Neural crest cell (in vitro differentiated cells): ENCODE data around the gene LRRC45. TPM values are rescaled to one million over a fixed set of nuclear protein-coding genes. Genes with fewer than 3 reads are reported as not detected.

Experiments used
- DNase-seq: peaks from one replicate; pipeline ENCODE4 v3.0.0; 2021; ENCODE audit warnings: low read depth, mixed read lengths, low spot score
- H3K27ac Mint-ChIP-seq: one replicate; pipeline ENCODE4 v1.8.0; 2021; ENCODE audit warnings: mild to moderate bottlenecking, mixed read lengths; ENCODE audit not compliant: unreplicated experiment
- H3K27me3 Mint-ChIP-seq: 2 replicates; pipeline ENCODE4 v1.8.0; 2021; ENCODE audit warnings: low read depth, mild to moderate bottlenecking, mixed read lengths
- H3K36me3 Mint-ChIP-seq: 2 replicates; pipeline ENCODE4 v1.8.0; 2021; ENCODE audit warnings: low read depth, mild to moderate bottlenecking, mixed read lengths
- H3K4me1 Mint-ChIP-seq: 2 replicates; pipeline ENCODE4 v1.8.0; 2021; ENCODE audit warnings: mixed read lengths
- H3K4me3 Mint-ChIP-seq: one replicate; pipeline ENCODE4 v1.8.0; 2021; ENCODE audit warnings: mild to moderate bottlenecking, mixed read lengths
- H3K9me3 Mint-ChIP-seq: 2 replicates; pipeline ENCODE4 v1.8.0; 2021; ENCODE audit warnings: mixed read lengths
- CTCF ChIP-seq: fragments of 200-600 bp; sonication (generic); conservative IDR thresholded peaks from 2 replicates; pipeline ENCODE4 v1.5.0; 2021; ENCODE audit warnings: antibody characterized with exemption, mild to moderate bottlenecking
- total RNA-seq: library from RNA; stranded (reverse); gene quantifications from 2 replicates; pipeline ENCODE4 v1.2.1, GENCODE V29; 2021

LRRC45 gene
- total RNA-seq, 1 donor from 2014 or later = 63.5 TPM

GRCh38 chr17:82052638-82053059 lies 29.5 kb downstream of the LRRC45 start:
- Mint-ChIP-seq H3K4me1 (no peaks in the 10 kb centered on the region), H3K9me3 (no peaks in the 10 kb centered on the region), H3K4me3 (peak overlapping the region; percentile 87), H3K27ac (peak overlapping the region; percentile 12), H3K27me3 (no peaks in the 10 kb centered on the region), H3K36me3 (peaks cover 1% of the 10 kb centered on the region)
- DNase-seq = no peak
- no peak for TF ChIP-seq CTCF

- H3K4me3 Mint-ChIP-seq = peak overlapping the region; percentile 87
- no peak overlapping the region for H3K27ac Mint-ChIP-seq
- H3K9me3 Mint-ChIP-seq = no peaks in the 10 kb centered on the region
- TF ChIP-seq CTCF = no peak
- no peak for DNase-seq
- no peaks in the 10 kb centered on the region for H3K36me3 Mint-ChIP-seq
- H3K4me1 Mint-ChIP-seq = no peaks in the 10 kb centered on the region
- H3K27me3 Mint-ChIP-seq = no peaks in the 10 kb centered on the region
These were observed 30.0 kb downstream of the LRRC45 start for GRCh38 chr17:82053130-82053529.

DNA sequence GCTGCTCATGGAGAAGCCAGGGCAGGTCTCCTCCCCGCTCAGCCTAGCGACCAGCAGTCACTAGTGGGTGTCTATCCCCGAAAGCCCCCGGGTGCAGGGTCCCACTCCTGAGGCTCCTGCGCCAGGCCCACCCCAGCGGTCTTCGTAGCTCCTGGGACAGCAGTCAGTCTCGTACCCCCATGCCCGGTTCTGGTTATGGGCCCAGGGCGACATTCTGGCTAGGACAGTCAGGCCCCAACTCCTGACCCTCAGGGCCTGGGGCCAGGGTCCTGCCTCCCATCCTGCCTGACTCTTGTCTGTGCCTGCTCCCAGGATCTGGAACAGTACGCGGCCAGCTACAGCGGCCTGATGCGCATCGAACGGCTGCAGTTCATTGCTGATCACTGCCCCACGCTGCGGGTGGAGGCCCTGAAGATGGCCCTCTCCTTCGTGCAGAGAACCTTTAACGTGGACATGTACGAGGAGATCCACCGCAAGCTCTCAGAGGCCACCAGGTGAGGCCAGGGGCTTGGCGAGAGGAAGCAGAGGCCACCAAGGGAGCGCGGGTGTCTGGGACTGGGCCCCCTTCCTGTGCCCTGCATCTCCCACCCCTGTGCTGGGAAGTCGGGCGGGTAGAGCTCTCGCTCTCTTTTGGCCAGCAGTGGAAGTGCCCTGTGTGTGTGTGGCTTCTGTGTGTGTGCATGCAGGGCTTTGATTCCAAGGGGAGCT lies 30.6 kb downstream of the LRRC45 start:
- H3K27me3 Mint-ChIP-seq = no peaks in the 10 kb centered on the region
- DNase-seq = no peak
- H3K36me3 Mint-ChIP-seq = no peaks in the 10 kb centered on the region
- H3K4me1 Mint-ChIP-seq = no peaks in the 10 kb centered on the region
- H3K27ac Mint-ChIP-seq = no peak overlapping the region
- peak overlapping the region; percentile 87 for H3K4me3 Mint-ChIP-seq
- H3K9me3 Mint-ChIP-seq = no peaks in the 10 kb centered on the region
- no peak for TF ChIP-seq CTCF

DNA sequence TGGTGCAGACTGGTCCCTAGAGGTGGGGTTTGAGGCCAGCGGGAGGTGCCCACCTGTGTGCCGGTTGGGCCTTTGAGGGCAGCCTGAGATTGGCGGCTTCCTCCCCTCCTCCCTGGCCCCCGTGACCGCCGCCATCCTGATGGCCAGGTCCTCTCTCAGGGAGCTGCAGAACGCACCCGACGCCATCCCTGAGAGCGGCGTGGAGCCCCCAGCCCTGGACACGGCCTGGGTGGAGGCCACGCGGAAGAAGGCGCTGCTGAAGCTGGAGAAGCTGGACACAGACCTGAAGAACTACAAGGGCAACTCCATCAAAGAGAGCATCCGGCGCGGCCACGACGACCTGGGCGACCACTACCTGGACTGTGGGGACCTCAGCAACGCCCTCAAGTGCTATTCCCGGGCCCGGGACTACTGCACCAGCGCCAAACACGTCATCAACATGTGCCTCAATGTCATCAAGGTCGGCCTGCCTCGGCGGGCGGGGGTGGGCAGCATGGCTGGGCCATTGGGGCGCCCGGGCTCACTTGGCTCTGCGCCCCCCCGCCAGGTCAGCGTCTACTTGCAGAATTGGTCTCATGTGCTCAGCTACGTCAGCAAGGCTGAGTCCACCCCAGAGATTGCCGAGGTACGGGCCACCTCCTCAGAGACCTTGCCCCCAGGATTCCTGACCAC lies 31.4 kb downstream of the LRRC45 start:
- peak overlapping the region; percentile 67 for H3K4me3 Mint-ChIP-seq

More for the DNA sequence above, 31.4 kb downstream of the LRRC45 start:
- H3K36me3 Mint-ChIP-seq = no peaks in the 10 kb centered on the region
- no peaks in the 10 kb centered on the region for H3K4me1 Mint-ChIP-seq
- H3K27ac Mint-ChIP-seq = no peak overlapping the region
- no peaks in the 10 kb centered on the region for H3K9me3 Mint-ChIP-seq
- DNase-seq = no peak
- H3K27me3 Mint-ChIP-seq = no peaks in the 10 kb centered on the region
- no peak for TF ChIP-seq CTCF
